Bronchial epithelial cell (primary cell): ENCODE measurements around the gene GLI3. TPM values are rescaled to one million over a fixed set of nuclear protein-coding genes. Genes with fewer than 3 reads are reported as not detected.

Experiments
- DNase-seq: peaks from one replicate; pipeline ENCODE4 v3.0.0-alpha.2; 2010; ENCODE audit warnings: low read depth
- FAIRE-seq: peaks from 2 replicates; lab custom pipeline; 2011; peaks lifted over from hg19 to GRCh38; lab: Jason Lieb, UNC
- H3K27me3 ChIP-seq: 2 replicates; pipeline ENCODE4 v1.5.1; 2011; ENCODE audit warnings: low read length; ENCODE audit not compliant: control insufficient read depth, insufficient read depth
- H3K36me3 ChIP-seq: 2 replicates; pipeline ENCODE4 v1.5.1; 2011; ENCODE audit warnings: low read length; ENCODE audit not compliant: control insufficient read depth, insufficient read depth
- H3K4me3 ChIP-seq: 2 replicates; pipeline ENCODE4 v1.5.1; 2011; ENCODE audit warnings: mild to moderate bottlenecking, low read depth, low read length, control low read depth
- CTCF ChIP-seq: IDR thresholded peaks from 2 replicates; pipeline ENCODE4 v1.5.1; 2011; ENCODE audit warnings: mild to moderate bottlenecking, moderate library complexity, low read length, control low read depth, inconsistent platforms; ENCODE audit not compliant: insufficient read depth, severe bottlenecking
- total RNA-seq: library from RNA; depleted of rRNA; stranded (reverse); fragments of >200 nt; gene quantifications from 2 replicates; pipeline ENCODE4 v1.2.1, GENCODE V29; 2014

The GLI3 gene
- total RNA-seq, 1 donor from 2014 or later, result 1.3 TPM

DNA sequence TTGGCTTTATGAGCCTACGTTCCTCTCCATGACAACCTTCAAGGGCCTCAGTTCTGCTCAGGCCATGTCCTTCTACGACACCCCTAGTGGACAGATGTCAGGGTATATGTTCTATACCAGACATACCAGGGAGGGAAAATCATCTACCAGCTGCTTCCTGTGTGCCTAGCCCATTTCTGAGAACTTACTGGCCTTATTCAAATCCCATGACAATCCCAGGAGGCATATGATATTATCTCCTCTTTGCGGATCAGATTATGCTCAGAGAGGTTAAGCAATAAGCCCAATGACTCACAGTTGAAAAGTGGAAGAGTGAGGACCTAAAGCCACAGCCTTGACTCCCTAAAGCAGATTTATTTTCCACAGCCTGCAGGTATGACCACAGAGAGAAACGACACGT, 139.3 kb downstream of the GLI3 start:
- H3K4me3 ChIP-seq, result no peak overlapping the region
- peak; percentile 31 for TF ChIP-seq CTCF
- FAIRE-seq (peak; percentile 68), DNase-seq (peak; percentile 98)
- no peaks in the 10 kb centered on the region for H3K36me3 ChIP-seq
- H3K27me3 ChIP-seq, result no peaks in the 10 kb centered on the region

GRCh38 chr7:42096681-42097561, 140.1 kb downstream of the GLI3 start:
- Histone ChIP-seq H3K4me3 (no peak overlapping the region), H3K27me3 (no peaks in the 10 kb centered on the region), H3K36me3 (no peaks in the 10 kb centered on the region)
- TF ChIP-seq CTCF, result no peak
- DNase-seq (no peak), FAIRE-seq (peak; percentile 23)

DNA sequence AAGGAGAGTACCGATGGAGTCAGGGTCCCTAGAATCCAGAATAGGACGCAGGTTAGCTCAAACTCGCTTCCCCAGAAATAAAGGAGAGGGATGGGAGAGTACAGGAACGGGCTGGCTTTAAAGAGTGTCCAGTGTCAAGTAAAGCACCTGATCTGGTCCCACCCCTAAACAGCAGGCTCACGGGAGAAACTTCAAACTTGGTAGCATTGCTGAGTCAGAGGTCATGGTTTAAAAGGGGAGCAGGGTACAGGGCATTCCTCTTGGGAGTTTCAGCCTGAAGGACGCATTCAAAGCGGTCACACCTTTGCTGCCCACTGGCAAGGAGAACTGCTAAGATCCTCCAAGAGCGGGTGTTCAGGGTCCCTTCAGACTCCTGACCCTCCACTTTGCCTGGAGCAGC, 140.7 kb downstream of the GLI3 start:
- TF ChIP-seq CTCF, result no peak
- DNase-seq (no peak), FAIRE-seq (no peak)
- H3K27me3 ChIP-seq, result no peaks in the 10 kb centered on the region
- no peaks in the 10 kb centered on the region for H3K36me3 ChIP-seq
- H3K4me3 ChIP-seq, result no peak overlapping the region

DNA sequence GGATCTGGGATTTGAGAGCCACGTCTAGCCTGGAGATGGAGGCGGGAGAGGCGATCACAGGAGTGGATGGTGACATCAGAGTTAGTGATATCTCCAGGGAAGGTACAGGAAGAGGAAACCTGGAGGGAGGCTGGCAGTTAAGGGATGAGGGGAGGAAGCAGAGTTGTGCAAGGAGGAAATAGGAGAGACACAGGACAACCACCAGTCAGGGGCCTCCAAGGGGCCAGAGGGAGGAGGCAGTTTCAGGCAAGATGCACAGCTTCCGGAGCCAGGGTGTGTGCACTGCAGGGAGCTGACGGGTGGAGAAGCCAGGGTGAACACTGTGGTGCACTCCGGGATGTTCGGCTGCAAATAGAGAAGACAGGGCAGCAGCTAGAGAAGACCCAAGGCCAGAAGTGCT, 141.2 kb downstream of the GLI3 start:
- no peak overlapping the region for H3K4me3 ChIP-seq
- TF ChIP-seq CTCF, result no peak
- FAIRE-seq (no peak), DNase-seq (no peak)
- H3K36me3 ChIP-seq, result no peaks in the 10 kb centered on the region
- H3K27me3 ChIP-seq, result no peaks in the 10 kb centered on the region

- no peak for TF ChIP-seq CTCF
- FAIRE-seq, result no peak
- no peaks in the 10 kb centered on the region for H3K27me3 ChIP-seq
These were observed 143.6 kb downstream of the GLI3 start for GRCh38 chr7:42093349-42093905.

More at GRCh38 chr7:42093349-42093905, 143.6 kb downstream of the GLI3 start:
- no peak overlapping the region for H3K4me3 ChIP-seq
- no peak for DNase-seq
- H3K36me3 ChIP-seq, result no peaks in the 10 kb centered on the region
